ENCODE data around the gene REEP1. TPM values are rescaled to one million over a fixed set of nuclear protein-coding genes. Genes with fewer than 3 reads are reported as not detected.
"Not testable (repeated sequence)": the region's sequence is repeated elsewhere in the genome, so short reads cannot be mapped to it uniquely, and the experiment has no call there.

Gene REEP1
- total RNA-seq, 2 experiments from 2014 or later = 0.23 to 0.25 TPM

- CTCF ChIA-PET = interaction anchor here (0.6 to 1.5 kb wide), 2 partner anchors 8 to 187 kb away, joined by 3 to 4 read pairs; no protein-coding TSS in a partner anchor
- no peak overlapping the region for H3K27ac Mint-ChIP-seq
- intact Hi-C loops (cut with micrococcal nuclease) = no loop called here
- ATAC-seq (no peak), DNase-seq (no peak)
- TF ChIP-seq, protein P1, sequence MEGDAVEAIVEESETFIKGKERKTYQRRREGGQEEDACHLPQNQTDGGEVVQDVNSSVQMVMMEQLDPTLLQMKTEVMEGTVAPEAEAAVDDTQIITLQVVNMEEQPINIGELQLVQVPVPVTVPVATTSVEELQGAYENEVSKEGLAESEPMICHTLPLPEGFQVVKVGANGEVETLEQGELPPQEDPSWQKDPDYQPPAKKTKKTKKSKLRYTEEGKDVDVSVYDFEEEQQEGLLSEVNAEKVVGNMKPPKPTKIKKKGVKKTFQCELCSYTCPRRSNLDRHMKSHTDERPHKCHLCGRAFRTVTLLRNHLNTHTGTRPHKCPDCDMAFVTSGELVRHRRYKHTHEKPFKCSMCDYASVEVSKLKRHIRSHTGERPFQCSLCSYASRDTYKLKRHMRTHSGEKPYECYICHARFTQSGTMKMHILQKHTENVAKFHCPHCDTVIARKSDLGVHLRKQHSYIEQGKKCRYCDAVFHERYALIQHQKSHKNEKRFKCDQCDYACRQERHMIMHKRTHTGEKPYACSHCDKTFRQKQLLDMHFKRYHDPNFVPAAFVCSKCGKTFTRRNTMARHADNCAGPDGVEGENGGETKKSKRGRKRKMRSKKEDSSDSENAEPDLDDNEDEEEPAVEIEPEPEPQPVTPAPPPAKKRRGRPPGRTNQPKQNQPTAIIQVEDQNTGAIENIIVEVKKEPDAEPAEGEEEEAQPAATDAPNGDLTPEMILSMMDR (IDR thresholded peaks at IDR 0.05) = no peak
- no peaks in the 10 kb centered on the region for H3K9me3 Mint-ChIP-seq
- POLR2A ChIA-PET = no interaction called here
- H3K4me1 Mint-ChIP-seq (ENCODE audit: low read depth) = peaks cover 11% of the 10 kb centered on the region
- no peaks in the 10 kb centered on the region for H3K27me3 Mint-ChIP-seq
- no peaks in the 10 kb centered on the region for H3K36me3 Mint-ChIP-seq (ENCODE audit: low read depth)
- H3K4me3 Mint-ChIP-seq = no peak overlapping the region
These were observed 108.2 kb downstream of the REEP1 start for GRCh38 chr2:86229221-86229620.

DNA sequence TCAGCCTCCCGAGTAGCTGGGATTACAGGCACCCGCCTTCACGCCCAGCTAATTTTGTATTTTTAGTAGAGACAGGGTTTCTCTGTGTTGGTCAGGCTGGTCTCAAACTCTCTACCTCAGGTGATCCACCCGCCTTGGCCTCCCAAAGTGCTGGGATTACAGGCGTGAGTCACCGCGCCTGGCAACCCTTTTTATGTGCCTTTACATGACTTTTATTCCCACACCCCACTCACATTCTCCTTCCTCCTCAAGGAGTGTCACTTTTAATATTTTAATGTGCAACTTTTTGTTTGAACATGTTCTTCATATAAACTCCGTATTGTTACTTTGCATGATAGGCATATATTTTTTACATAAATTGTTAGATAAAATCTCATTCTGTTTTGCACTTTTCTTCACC lies 108.9 kb downstream of the REEP1 start:
- POLR2A ChIA-PET = interaction anchor here (0.7 kb wide), 1 partner anchor 36 kb away, joined by 3 read pairs; no protein-coding TSS in a partner anchor
- CTCF ChIA-PET = interaction anchor here (0.6 to 1.5 kb wide), 2 partner anchors 8 to 187 kb away, joined by 3 to 4 read pairs; no protein-coding TSS in a partner anchor
- ATAC-seq; H3K27ac Mint-ChIP-seq; H3K27me3 Mint-ChIP-seq; H3K4me3 Mint-ChIP-seq; intact Hi-C loops (cut with micrococcal nuclease); H3K9me3 Mint-ChIP-seq; DNase-seq; H3K36me3 Mint-ChIP-seq (ENCODE audit: low read depth): not testable (repeated sequence)
- H3K4me1 Mint-ChIP-seq (ENCODE audit: low read depth) = peaks cover 11% of the 10 kb centered on the region

DNA sequence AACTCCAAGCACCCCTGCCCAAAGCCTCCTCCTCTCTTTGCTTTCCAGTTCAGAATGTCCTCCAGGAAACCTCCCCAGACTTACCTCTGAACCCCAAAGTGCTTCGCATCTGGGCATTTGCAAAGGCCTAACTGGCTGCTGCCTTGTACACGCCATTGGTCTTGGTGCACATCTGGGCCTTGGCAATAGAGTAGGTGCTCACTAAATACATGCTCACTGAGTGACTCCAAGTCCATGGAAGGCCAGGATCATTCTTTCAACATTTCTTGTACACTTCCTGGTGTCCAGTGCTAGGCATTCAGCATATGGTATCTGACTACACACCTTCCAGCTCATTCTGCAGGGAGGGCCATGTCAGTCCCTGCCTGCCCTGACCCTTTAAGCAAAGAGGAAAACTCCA lies 109.7 kb downstream of the REEP1 start:
- H3K27me3 Mint-ChIP-seq = no peaks in the 10 kb centered on the region
- POLR2A ChIA-PET = no interaction called here

DNA sequence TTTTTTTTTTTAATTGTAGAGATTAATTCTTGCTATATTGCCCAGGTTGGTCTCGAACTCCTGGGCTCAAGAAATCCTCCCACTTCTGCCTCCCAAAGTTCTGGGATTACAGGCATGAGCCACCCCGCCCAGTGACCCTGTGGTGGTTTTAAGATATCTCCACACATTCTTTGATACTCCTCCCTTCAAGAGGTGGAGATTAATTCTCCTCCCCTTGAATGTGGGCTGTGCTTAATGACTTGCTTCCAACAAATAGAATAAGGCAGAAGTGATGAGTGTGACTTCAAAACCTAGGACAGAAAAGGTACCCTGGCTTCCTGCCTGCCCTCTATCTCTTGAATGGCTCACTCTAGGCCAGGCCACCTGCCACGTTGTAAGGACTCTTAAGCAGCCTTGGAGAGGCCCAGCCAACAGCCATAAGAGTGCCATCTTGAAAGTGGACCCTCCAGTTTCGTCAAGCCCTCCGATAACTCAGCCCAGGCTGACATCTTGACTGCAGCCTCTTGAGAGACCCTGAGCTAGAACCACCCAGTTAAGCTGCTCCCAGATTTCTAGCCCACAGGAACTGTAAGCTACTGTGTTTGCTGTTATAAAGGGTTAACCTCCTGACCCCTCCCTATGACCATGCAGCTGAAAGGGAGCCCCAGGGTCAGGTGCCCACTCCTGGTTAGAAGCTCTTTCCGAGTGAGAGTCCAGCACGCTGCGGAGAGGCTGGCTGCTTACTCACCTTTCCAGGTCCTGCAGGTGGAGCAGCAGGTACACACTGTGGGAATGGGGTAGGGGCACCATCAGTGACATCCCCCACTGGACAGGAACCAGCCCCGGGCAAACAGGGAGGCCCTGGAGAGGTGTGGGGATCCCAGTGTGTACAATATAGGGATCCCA lies 110.5 kb downstream of the REEP1 start:
- TF ChIP-seq, protein P1 (IDR thresholded peaks at IDR 0.05) = no peak
- H3K9me3 Mint-ChIP-seq = no peaks in the 10 kb centered on the region
- POLR2A ChIA-PET = interaction anchor here (0.6 to 2.0 kb wide), 2 partner anchors 9 to 11 kb away, joined by 3 to 4 read pairs; no protein-coding TSS in a partner anchor
- no peak overlapping the region for H3K27ac Mint-ChIP-seq
- DNase-seq (no peak), ATAC-seq (no peak)
- CTCF ChIA-PET = no interaction called here
- no peak overlapping the region for H3K4me3 Mint-ChIP-seq
- intact Hi-C loops (cut with micrococcal nuclease) = no loop called here
- no peaks in the 10 kb centered on the region for H3K27me3 Mint-ChIP-seq
- peaks cover 11% of the 10 kb centered on the region for H3K4me1 Mint-ChIP-seq (ENCODE audit: low read depth)
- no peaks in the 10 kb centered on the region for H3K36me3 Mint-ChIP-seq (ENCODE audit: low read depth)

More for the DNA sequence above, 109.7 kb downstream of the REEP1 start:
- no peak for ATAC-seq
- CTCF ChIA-PET = no interaction called here
- no peak overlapping the region for H3K4me3 Mint-ChIP-seq
- no peak overlapping the region for H3K27ac Mint-ChIP-seq
- peaks cover 11% of the 10 kb centered on the region for H3K4me1 Mint-ChIP-seq (ENCODE audit: low read depth)
- no peak for DNase-seq
- no peaks in the 10 kb centered on the region for H3K9me3 Mint-ChIP-seq
- H3K36me3 Mint-ChIP-seq (ENCODE audit: low read depth) = no peaks in the 10 kb centered on the region
- TF ChIP-seq, protein P1 (IDR thresholded peaks at IDR 0.05) = no peak
- intact Hi-C loops (cut with micrococcal nuclease) = no loop called here

GRCh38 chr2:86226070-86226469 lies 111.4 kb downstream of the REEP1 start:
- intact Hi-C loops (cut with micrococcal nuclease) = no loop called here
- Mint-ChIP-seq H3K27ac (no peak overlapping the region), H3K36me3 (ENCODE audit: low read depth) (no peaks in the 10 kb centered on the region), H3K9me3 (no peaks in the 10 kb centered on the region), H3K4me1 (ENCODE audit: low read depth) (peaks cover 11% of the 10 kb centered on the region), H3K27me3 (no peaks in the 10 kb centered on the region), H3K4me3 (no peak overlapping the region)
- no peak for DNase-seq
- ChIA-PET POLR2A (interaction anchor here (0.6 to 2.0 kb wide), 2 partner anchors 10 to 23 kb away, joined by 3 to 4 read pairs; no protein-coding TSS in a partner anchor), CTCF (interaction anchor here (0.7 to 1.0 kb wide), 2 partner anchors 11 to 26 kb away, joined by 3 to 4 read pairs; no protein-coding TSS in a partner anchor)
- TF ChIP-seq, protein P1 (IDR thresholded peaks at IDR 0.05) = no peak
- ATAC-seq = no peak

Measured in activated CD8-positive, alpha-beta T cell treated with anti-CD3 and anti-CD28 coated beads for 36 hours (primary cell).